SU-DHL-6 (cell line): ENCODE measurements around the gene CRYBB2.
A peak's percentile ranks its signal among the peaks of the same experiment; 100 is the strongest.

Experiments used
- H2AFZ ChIP-seq: fragments of 200-600 bp; sonication (generic); 2 replicates; pipeline ENCODE4 v1.6.1; 2014; ENCODE audit warnings: low read depth, mild to moderate bottlenecking, moderate library complexity, mixed read lengths, antibody characterized with exemption, low read length; ENCODE audit not compliant: severe bottlenecking
- H3F3A ChIP-seq: fragments of 200-600 bp; shearing (Covaris generic); 2 replicates; pipeline ENCODE4 v1.6.0; 2016; ENCODE audit warnings: antibody characterized with exemption, mild to moderate bottlenecking; ENCODE audit not compliant: insufficient read depth
- H3K27ac ChIP-seq: fragments of 200-600 bp; sonication (generic); 2 replicates; pipeline ENCODE4 v1.5.1; 2016; ENCODE audit warnings: low read depth, mild to moderate bottlenecking, low read length, moderate library complexity, mixed read lengths
- H3K27me3 ChIP-seq: fragments of 200-600 bp; sonication (generic), shearing (Covaris generic); 2 replicates; pipeline ENCODE4 v1.6.0; 2014; ENCODE audit warnings: mild to moderate bottlenecking, low read length
- H3K36me3 ChIP-seq: fragments of 200-600 bp; sonication (generic); 2 replicates; pipeline ENCODE4 v1.6.1; 2014; ENCODE audit warnings: mild to moderate bottlenecking, low read length, mixed read lengths
- H3K4me2 ChIP-seq: fragments of 300-600, 200-600 bp; shearing (Covaris generic), sonication (generic); 2 replicates; pipeline ENCODE4 v1.6.0; 2014; ENCODE audit warnings: low read length, low read depth, mild to moderate bottlenecking; ENCODE audit not compliant: poor library complexity, severe bottlenecking
- H3K4me3 ChIP-seq: fragments of 200-600 bp; sonication (generic); 2 replicates; pipeline ENCODE4 v1.5.1; 2014; ENCODE audit warnings: antibody characterized with exemption, low read length, mild to moderate bottlenecking, mixed read lengths; ENCODE audit not compliant: insufficient read depth, poor library complexity, severe bottlenecking
- H3K79me2 ChIP-seq: fragments of 200-600 bp; sonication (generic); 2 replicates; pipeline ENCODE4 v1.6.1; 2014; ENCODE audit warnings: mild to moderate bottlenecking, low read length, moderate library complexity; ENCODE audit not compliant: insufficient read depth
- H3K9ac ChIP-seq: fragments of 200-600 bp; sonication (generic); 2 replicates; pipeline ENCODE4 v1.7.0; 2014; ENCODE audit warnings: mild to moderate bottlenecking, low read length
- H3K9me2 ChIP-seq: fragments of 200-600 bp; sonication (generic); replicated peaks from 2 replicates; pipeline ENCODE4 v1.6.1; 2014; ENCODE audit warnings: low read length; ENCODE audit not compliant: insufficient read depth
- H3K9me3 ChIP-seq: fragments of 200-600 bp; sonication (generic); 2 replicates; pipeline ENCODE4 v1.6.1; 2014; ENCODE audit warnings: low read length, mixed read lengths; ENCODE audit not compliant: insufficient read depth
- H4K20me1 ChIP-seq: fragments of 200-600 bp; sonication (generic); 2 replicates; pipeline ENCODE4 v1.6.1; 2014; ENCODE audit warnings: low read depth, mild to moderate bottlenecking, antibody characterized with exemption, low read length, moderate library complexity, mixed read lengths
- CTCF ChIP-seq: fragments of 200-600 bp; sonication (generic); IDR thresholded peaks from one replicate; pipeline ENCODE4 v1.5.1; 2017; ENCODE audit warnings: antibody characterized with exemption, mild to moderate bottlenecking, low read length, moderate library complexity; ENCODE audit not compliant: insufficient read depth, poor library complexity, severe bottlenecking
- EZH2phosphoT487 ChIP-seq: fragments of 200-600 bp; sonication (generic), shearing (Covaris generic); conservative IDR thresholded peaks from 2 replicates; pipeline ENCODE4 v1.6.1; 2018; ENCODE audit warnings: mild to moderate bottlenecking, antibody characterized with exemption, low read length, moderate library complexity, mixed read lengths

The CRYBB2 gene

GRCh38 chr22:25219211-25219689 lies at the start of gene CRYBB2:
Gene CRYBB2, plus strand, starts transcription at chr22:25219639. Its CDS starts 1,791 bp downstream, at chr22:25221430.
- Histone ChIP-seq H3K9ac (no peak within 1 kb of the TSS), H3K4me3 (no peak within 1 kb of the TSS), H3F3A (no peaks in the 10 kb centered on the region), H3K9me3 (no peaks in the 10 kb centered on the region), H3K27ac (no peak within 1 kb of the TSS), H4K20me1 (no peaks in the 10 kb centered on the region), H3K27me3 (no peaks in the 10 kb centered on the region), H3K9me2 (no peaks in the 10 kb centered on the region), H3K79me2 (no peaks in the 10 kb centered on the region), H3K4me2 (no peak within 1 kb of the TSS), H3K36me3 (no peaks in the 10 kb centered on the region), H2AFZ (no peak within 1 kb of the TSS)
- TF ChIP-seq CTCF, result no peak
- TF ChIP-seq EZH2phosphoT487, result no peak

GRCh38 chr22:25170426-25170980 lies 48.9 kb upstream of the CRYBB2 start:
- H3K79me2 ChIP-seq, result no peaks in the 10 kb centered on the region
- H3K9me3 ChIP-seq, result no peaks in the 10 kb centered on the region
- H3K27me3 ChIP-seq, result no peaks in the 10 kb centered on the region
- no peak for TF ChIP-seq CTCF
- TF ChIP-seq EZH2phosphoT487, result no peak
- H3K9me2 ChIP-seq, result no peaks in the 10 kb centered on the region
- H3K4me2 ChIP-seq, result no peak overlapping the region
- H3K4me3 ChIP-seq, result no peak overlapping the region
- H3K9ac ChIP-seq, result no peak overlapping the region
- H2AFZ ChIP-seq, result no peak overlapping the region
- no peaks in the 10 kb centered on the region for H3K36me3 ChIP-seq
- H3K27ac ChIP-seq, result no peak overlapping the region
- no peaks in the 10 kb centered on the region for H4K20me1 ChIP-seq
- H3F3A ChIP-seq, result no peaks in the 10 kb centered on the region

GRCh38 chr22:25172153-25172552 lies 47.3 kb upstream of the CRYBB2 start:
- Histone ChIP-seq H3K9me3 (no peaks in the 10 kb centered on the region), H3K27ac (no peak overlapping the region), H3F3A (no peaks in the 10 kb centered on the region), H3K4me2 (no peak overlapping the region), H3K36me3 (no peaks in the 10 kb centered on the region), H3K79me2 (no peaks in the 10 kb centered on the region), H4K20me1 (no peaks in the 10 kb centered on the region), H3K4me3 (no peak overlapping the region), H3K27me3 (no peaks in the 10 kb centered on the region), H3K9me2 (no peaks in the 10 kb centered on the region), H2AFZ (no peak overlapping the region), H3K9ac (no peak overlapping the region)
- TF ChIP-seq EZH2phosphoT487 (no peak), CTCF (peak; percentile 13)
